ENCODE measurements around the gene AGO1.

GRCh38 chr1:35863136-35863535, 19.9 kb upstream of the AGO1 start:
- TF ChIP-seq RNF2 (IDR thresholded peaks at IDR 0.05; ENCODE audit: borderline replicate concordance, low read depth) (no peak), HDAC2 (IDR thresholded peaks at IDR 0.05) (no peak), CTCF (IDR thresholded peaks at IDR 0.05) (no peak), MYC (IDR thresholded peaks at IDR 0.05; ENCODE audit: borderline replicate concordance, low read length) (no peak)
- TF ChIP-seq, protein P1, sequence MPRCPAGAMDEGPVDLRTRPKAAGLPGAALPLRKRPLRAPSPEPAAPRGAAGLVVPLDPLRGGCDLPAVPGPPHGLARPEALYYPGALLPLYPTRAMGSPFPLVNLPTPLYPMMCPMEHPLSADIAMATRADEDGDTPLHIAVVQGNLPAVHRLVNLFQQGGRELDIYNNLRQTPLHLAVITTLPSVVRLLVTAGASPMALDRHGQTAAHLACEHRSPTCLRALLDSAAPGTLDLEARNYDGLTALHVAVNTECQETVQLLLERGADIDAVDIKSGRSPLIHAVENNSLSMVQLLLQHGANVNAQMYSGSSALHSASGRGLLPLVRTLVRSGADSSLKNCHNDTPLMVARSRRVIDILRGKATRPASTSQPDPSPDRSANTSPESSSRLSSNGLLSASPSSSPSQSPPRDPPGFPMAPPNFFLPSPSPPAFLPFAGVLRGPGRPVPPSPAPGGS (IDR thresholded peaks at IDR 0.05): no peak

Data from A549 (cell line).